Measurements from ENCODE around the gene ETV4.

Gene ETV4

GRCh38 chr17:43542859-43543258, 3.3 kb downstream of the ETV4 start:
- no peak for TF ChIP-seq CTCF (IDR thresholded peaks at IDR 0.05; ENCODE audit: insufficient read depth, missing control alignments)
- FAIRE-seq: no peak
- no peak for DNase-seq (ENCODE audit: insufficient read length, low spot score)

- DNase-seq (ENCODE audit: insufficient read length, low spot score) (no peak), FAIRE-seq (no peak)
- no peak for TF ChIP-seq CTCF (IDR thresholded peaks at IDR 0.05; ENCODE audit: insufficient read depth, missing control alignments)
Measured at GRCh38 chr17:43540821-43541674, 5.1 kb downstream of the ETV4 start.

DNA sequence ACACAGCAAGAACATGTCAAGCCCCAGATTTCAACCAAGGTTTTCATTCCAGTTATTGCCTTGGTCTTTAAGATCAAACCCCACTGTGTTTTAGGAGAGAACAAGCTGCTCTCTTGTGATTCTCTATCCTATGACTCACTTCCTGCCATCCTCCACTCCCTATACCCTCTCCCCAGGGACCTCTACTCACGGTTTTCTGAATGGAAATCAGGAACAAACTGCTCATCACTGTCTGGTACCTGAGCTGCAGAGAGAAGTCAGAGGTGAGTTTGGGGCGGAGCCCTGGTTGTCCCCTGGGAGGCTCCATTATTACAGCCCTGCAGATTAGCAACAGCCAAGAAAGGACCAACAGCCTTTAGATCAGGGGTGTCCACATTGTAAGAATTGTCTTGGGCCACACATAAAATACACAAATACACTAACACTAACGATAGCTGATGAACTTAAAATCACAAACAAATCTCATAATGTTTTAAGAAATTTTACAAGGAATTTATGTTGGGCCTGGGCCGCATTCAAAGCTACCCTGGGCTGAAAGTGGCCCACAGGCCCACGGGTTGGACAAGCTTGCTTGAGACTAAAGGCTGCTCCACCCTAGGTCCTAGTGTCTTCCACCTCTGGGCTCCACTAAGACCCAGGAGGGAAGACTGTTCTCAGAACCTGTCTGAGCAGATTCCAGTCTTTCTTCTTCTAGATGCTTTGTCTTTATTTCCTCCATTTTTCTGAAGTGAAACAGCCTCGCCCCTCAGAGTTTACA, 9.7 kb downstream of the ETV4 start:
- TF ChIP-seq CTCF (IDR thresholded peaks at IDR 0.05; ENCODE audit: insufficient read depth, missing control alignments): no peak
- no peak for DNase-seq (ENCODE audit: insufficient read length, low spot score)
- FAIRE-seq: no peak

- FAIRE-seq (no peak), DNase-seq (ENCODE audit: insufficient read length, low spot score) (no peak)
- TF ChIP-seq CTCF (IDR thresholded peaks at IDR 0.05; ENCODE audit: insufficient read depth, missing control alignments): no peak
Measured at GRCh38 chr17:43534909-43535308, 11.2 kb downstream of the ETV4 start.

GRCh38 chr17:43533699-43534098, 12.4 kb downstream of the ETV4 start:
- DNase-seq (ENCODE audit: insufficient read length, low spot score) (no peak), FAIRE-seq (no peak)
- no peak for TF ChIP-seq CTCF (IDR thresholded peaks at IDR 0.05; ENCODE audit: insufficient read depth, missing control alignments)

DNA sequence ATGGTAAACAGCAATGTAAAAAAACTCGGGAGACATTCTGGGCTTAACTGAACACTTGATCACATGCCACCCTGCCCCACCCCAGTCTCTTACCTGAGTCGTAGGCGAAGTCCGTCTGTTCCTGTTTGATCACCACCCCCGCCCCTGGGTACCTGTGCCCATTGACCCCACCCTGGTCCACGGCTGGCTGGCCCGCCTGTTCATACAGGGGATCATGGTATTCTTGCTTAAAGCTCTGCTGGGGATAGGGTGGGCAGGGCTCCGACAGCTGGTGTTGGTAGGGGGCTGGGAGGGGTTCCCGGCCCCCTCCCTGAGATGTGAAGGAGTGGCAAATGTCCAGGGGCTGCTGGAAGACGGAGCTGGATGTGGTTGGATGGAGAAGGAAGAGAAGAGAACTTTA, 13.6 kb downstream of the ETV4 start:
- TF ChIP-seq CTCF (IDR thresholded peaks at IDR 0.05; ENCODE audit: insufficient read depth, missing control alignments): no peak
- FAIRE-seq: no peak
- DNase-seq (ENCODE audit: insufficient read length, low spot score): no peak

GRCh38 chr17:43531955-43532354, 14.2 kb downstream of the ETV4 start:
- DNase-seq (ENCODE audit: insufficient read length, low spot score) (no peak), FAIRE-seq (no peak)
- no peak for TF ChIP-seq CTCF (IDR thresholded peaks at IDR 0.05; ENCODE audit: insufficient read depth, missing control alignments)

Data from D721Med (cell line).